ENCODE results near the gene CNOT8. TPM values are rescaled to one million over a fixed set of nuclear protein-coding genes. Genes with fewer than 3 reads are reported as not detected.

The CNOT8 gene
- total RNA-seq, 1 experiment from 2014 or later, result 45.0 TPM

GRCh38 chr5:154884424-154884823 lies 26.0 kb downstream of the CNOT8 start:
- no peaks in the 10 kb centered on the region for H3K79me2 ChIP-seq (ENCODE audit: insufficient read depth, low read length)
- TSS peak; percentile 8 for BruUV-seq (replicated peaks)
- no peak overlapping the region for H3K4me3 ChIP-seq (replicated peaks in 1 of 2; ENCODE audit: low read depth in 1 of 2, low read length in 2 of 2)
- no peaks in the 10 kb centered on the region for H3K27me3 ChIP-seq (ENCODE audit: insufficient read depth, low read length)
- no peak overlapping the region for H3K27ac ChIP-seq (ENCODE audit: low read depth, low read length)
- H3K9me3 ChIP-seq (ENCODE audit: control insufficient read depth in 1 of 2, insufficient read depth in 1 of 2, low read depth in 1 of 2, low read length in 2 of 2), result peaks cover 5 to 16% of the 10 kb centered on the region in 2 experiments; a peak in 3 of 4 replicates
- H3K9me2 ChIP-seq (ENCODE audit: insufficient read depth), result no peaks in the 10 kb centered on the region
- intact Hi-C loops (cut with micrococcal nuclease), result no loop called here
- DNase-seq (ENCODE audit: low read depth, low spot score), result no peak
- ATAC-seq, result no peak
- H4K20me1 ChIP-seq (ENCODE audit: insufficient read depth), result no peaks in the 10 kb centered on the region
- H3K9ac ChIP-seq (ENCODE audit: low read length), result no peak overlapping the region
- H3K4me2 ChIP-seq (ENCODE audit: low read length), result no peak overlapping the region
- TF ChIP-seq POLR2A (IDR thresholded peaks at IDR 0.05; ENCODE audit: borderline replicate concordance, extremely low read depth, insufficient read depth, insufficient read length) (no peak), EZH2phosphoT487 (IDR thresholded peaks at IDR 0.05; ENCODE audit: borderline replicate concordance) (no peak), EZH2 (IDR thresholded peaks at IDR 0.05) (no peak), CTCF (IDR thresholded peaks at IDR 0.05 in 2 of 3, conservative IDR thresholded peaks at IDR 0.05 in 1 of 3; ENCODE audit: borderline replicate concordance in 1 of 3, insufficient read depth in 1 of 3, low read depth in 2 of 3, low read length in 2 of 3) (no peak), ZBTB33 (IDR thresholded peaks at IDR 0.05; ENCODE audit: extremely low read depth, insufficient replicate concordance, low read length) (no peak), POLR2AphosphoS5 (IDR thresholded peaks at IDR 0.05; ENCODE audit: low read depth, low read length) (no peak), EGR1 (IDR thresholded peaks at IDR 0.05; ENCODE audit: low read depth) (no peak), FOSL1 (IDR thresholded peaks at IDR 0.05; ENCODE audit: low read depth) (no peak), ZFX (IDR thresholded peaks at IDR 0.05) (no peak), RAD21 (IDR thresholded peaks at IDR 0.05; ENCODE audit: low read depth) (no peak), TCF7L2 (IDR thresholded peaks at IDR 0.05; ENCODE audit: borderline replicate concordance, extremely low read depth, insufficient read depth, insufficient read length) (no peak), JUND (IDR thresholded peaks at IDR 0.05) (no peak), CEBPB (IDR thresholded peaks at IDR 0.05; ENCODE audit: low read depth) (no peak), CBX3 (IDR thresholded peaks at IDR 0.05; ENCODE audit: low read depth) (no peak), ZNF274 (IDR thresholded peaks at IDR 0.05; ENCODE audit: low read depth, low read length) (no peak), SIN3A (IDR thresholded peaks at IDR 0.05; ENCODE audit: low read depth) (no peak)
- no peak overlapping the region for H2AFZ ChIP-seq (ENCODE audit: low read depth, low read length, poor library complexity, severe bottlenecking)
- no peaks in the 10 kb centered on the region for H3K4me1 ChIP-seq (ENCODE audit: control insufficient read depth in 1 of 2, insufficient read depth in 2 of 2, low read length in 2 of 2)
- POLR2A ChIA-PET, result no interaction called here
- RAD21 ChIA-PET (ENCODE audit: low non-redundant PET in 1 of 2, low total read pairs in 2 of 2, uncharacterized antibody in 2 of 2, unreplicated experiment in 2 of 2), result no interaction called here
- peaks cover 19 to 45% of the 10 kb centered on the region in 2 experiments; a peak in 3 of 4 replicates for H3K36me3 ChIP-seq (ENCODE audit: control insufficient read depth in 1 of 2, insufficient read depth in 2 of 2, low read length in 2 of 2)
- CTCF ChIA-PET, result no interaction called here
